Prostate gland (tissue), 2 donors: ENCODE data around the gene PON2.

Experiments used
- CTCF ChIP-seq, 4 experiments: fragments of 200-600 bp in 2 of 4; fragments of 450-650 bp in 2 of 4; sonication (generic) in 2 of 4; IDR thresholded peaks; 1 replicate in 3 of 4; 2 replicates in 1 of 4; pipeline ENCODE4 v1.5.1; 2016 to 2019; ENCODE audit warnings: antibody characterized with exemption in 4 of 4, mild to moderate bottlenecking in 2 of 4, moderate library complexity in 2 of 4
- POLR2AphosphoS5 ChIP-seq: sonication (generic); formaldehyde crosslinking; IDR thresholded peaks from one replicate; pipeline ENCODE4 v1.6.1; 2017; ENCODE audit warnings: antibody characterized with exemption

- TF ChIP-seq CTCF (IDR thresholded peaks at IDR 0.05) (no peak), POLR2AphosphoS5 (no peak)
These were observed 37.8 kb upstream of the PON2 start for GRCh38 chr7:95472581-95473161.
